Measurements from ENCODE around the gene ALK.
"Not testable (repeated sequence)": the region's sequence is repeated elsewhere in the genome, so short reads cannot be mapped to it uniquely, and the experiment has no call there.

DNA sequence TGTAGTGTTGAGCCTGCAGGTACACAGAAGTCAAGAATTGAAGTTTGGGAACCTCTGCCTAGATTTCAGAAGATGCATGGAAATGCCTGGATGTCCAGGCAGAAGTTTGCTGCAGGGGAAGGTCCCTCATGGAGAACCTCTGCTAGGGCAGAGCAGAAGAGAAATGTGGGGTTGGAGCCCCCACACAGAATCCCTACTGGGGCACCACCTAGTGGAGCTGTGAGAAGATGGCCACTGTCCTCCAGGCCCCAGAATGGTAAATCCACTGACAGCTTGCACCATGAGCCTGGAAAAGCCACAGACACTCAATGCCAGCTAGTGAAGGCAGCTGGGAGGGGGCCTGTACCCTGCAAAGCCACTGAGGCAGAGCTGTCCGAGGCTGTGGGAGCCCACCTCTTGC is 97.2 kb downstream of the ALK start:
- TF ChIP-seq ZNF274 (IDR thresholded peaks at IDR 0.05; ENCODE audit: low read depth, low read length); SUZ12 (IDR thresholded peaks at IDR 0.05; ENCODE audit: extremely low read depth, insufficient read depth, insufficient read length); YY1 (IDR thresholded peaks at IDR 0.05; ENCODE audit: insufficient read depth, insufficient read length): not testable (repeated sequence)

All from NT2/D1 (cell line).